ENCODE results near the gene CHMP2B.
"Not testable (repeated sequence)": the region's sequence is repeated elsewhere in the genome, so short reads cannot be mapped to it uniquely, and the experiment has no call there.

Gene CHMP2B

DNA sequence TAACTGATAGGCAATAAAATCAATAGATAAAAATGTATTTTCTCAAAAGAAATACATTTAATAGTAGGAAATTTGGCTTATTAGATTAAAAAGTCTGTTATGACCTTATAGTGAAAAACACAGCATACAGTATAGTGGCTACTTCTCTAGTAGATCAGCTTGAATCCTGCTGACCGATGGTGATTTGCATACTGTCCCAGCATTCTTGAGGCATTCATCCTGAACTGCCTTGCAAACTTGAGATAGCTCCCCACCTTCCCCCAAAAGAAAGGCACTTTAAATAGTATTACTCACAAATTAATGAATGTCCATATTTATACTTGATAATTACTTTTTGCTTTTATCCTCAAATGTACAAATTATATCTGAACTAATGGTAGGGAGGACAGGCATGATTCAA lies 6.7 kb downstream of the CHMP2B start:
- DNase-seq (ENCODE audit: low read depth): no peak

DNA sequence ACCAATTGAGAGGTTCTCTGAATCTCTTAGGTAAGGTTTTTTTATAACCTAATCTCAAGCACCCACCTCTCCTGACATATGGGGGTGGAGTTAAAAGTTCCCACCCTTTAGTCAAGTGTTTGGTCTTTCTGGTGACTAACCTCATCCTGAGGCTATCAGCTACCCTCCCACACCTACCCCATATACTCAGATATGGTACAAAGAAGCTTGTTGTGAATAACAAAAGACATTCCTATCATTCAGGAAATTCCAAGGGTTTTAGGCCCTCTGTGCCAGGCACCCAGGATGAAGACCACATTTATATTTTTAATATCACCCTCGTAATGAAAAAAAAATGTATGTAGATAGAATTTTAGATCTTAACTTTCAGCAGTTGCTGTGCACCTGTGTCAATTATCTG lies 9.0 kb downstream of the CHMP2B start:
- DNase-seq (ENCODE audit: low read depth): no peak

DNA sequence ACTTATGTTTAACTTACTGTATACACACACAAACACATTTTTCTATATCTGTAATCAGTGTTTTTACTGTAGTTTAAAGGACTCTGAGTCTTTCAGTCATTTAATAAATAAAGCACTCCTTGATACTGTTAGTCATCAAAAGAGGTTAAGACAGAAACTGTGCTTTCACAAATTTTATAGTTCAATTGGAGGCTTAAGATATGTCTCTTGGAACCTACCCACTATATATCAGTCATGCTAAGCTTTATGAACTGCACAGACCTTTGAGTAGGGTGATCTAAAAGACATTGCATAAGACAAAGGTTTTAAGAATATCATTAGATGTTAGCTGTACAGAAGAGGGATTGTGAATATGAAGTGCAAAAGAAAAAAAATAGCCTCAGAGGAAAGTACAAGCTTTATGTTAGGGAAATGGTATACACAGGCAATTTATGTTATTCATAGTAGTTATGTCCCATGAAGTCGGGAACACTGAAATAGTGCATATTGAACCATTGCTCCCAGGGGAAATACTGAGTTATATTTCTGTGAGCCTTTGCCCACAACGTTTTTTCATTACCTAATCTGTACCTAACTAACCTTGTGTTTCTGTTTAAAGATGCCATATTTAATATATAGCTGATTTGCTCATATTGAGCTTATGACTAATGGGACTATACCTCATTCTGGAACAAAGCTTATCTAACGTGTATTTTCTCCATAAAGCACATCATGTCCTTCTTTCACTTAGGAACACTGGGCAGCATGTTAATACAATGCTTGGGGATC lies 19.7 kb downstream of the CHMP2B start:
- no peak for DNase-seq (ENCODE audit: low read depth)

DNA sequence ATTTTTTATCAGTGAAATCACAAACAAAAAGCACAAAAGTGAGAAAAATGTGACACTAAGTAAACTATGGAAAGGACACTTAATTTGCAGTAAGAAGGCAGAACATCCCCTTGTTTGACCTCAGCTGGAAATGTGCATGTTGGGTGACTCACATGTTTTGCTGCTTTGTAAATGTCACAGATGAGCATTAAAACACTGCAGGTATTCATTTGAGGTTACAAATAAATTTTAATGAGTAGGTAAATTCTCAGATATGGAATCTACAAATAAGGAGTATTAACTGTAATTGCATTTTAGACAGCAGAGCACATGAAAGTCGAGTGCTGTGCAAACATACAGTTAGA lies 20.3 kb downstream of the CHMP2B start:
- no peak for DNase-seq (ENCODE audit: low read depth)

DNA sequence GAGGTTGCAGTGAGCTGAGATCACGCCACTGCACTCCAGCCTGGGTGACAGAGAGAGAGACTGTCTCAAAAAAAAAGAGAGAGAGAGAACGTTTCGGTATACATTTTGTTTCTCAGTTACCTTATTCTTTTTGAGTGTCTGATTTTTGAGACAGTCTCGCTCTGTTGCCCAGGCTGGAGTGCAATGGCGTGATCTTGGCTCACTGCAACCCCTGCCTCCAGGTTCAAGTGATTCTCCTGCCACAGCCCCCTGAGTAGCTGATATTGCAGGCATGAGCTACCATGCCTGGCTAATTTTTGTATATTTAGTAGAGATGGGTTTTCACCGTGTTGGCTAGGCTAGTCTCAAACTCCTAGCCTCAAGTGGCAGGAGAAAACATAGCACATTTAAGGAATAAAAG lies 21.1 kb downstream of the CHMP2B start:
- not testable (repeated sequence) for DNase-seq (ENCODE audit: low read depth)

DNA sequence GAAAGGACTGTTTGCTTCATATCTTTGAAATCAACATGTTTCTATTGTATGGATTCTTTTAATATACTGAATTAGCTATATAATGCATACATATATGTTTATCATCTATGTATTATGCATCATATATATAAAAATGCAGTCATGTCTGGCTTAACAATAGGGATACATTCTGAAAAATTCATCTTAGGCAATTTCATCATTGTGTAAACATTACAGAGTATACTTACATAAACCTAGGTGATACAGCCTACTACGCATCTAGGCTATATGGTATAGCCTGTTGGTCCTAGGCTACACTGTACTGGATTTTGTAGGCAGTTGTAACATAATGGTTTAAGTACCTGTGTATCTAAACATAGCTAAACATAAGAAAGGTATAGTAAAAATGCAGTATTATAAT lies 21.7 kb downstream of the CHMP2B start:
- no peak for DNase-seq (ENCODE audit: low read depth)

DNA sequence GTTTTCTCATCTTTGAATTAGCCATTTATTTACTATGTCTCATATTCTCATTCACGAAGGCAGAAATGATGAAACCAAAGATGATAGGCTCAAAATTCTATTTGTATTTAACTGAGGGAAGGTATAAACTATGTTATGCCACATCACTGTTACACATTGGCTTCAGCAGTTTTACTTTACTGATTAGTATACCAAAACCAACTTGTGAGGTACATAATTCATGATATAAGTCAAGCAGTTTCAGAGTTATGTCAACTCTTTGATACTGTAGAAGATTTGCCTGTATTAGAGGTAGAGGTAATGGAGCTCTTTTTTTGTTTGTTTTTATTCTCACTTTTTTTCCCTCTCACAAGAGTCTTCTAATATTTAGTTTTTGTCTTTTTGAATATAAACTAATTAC lies 22.9 kb downstream of the CHMP2B start:
- no peak for DNase-seq (ENCODE audit: low read depth)

DNA sequence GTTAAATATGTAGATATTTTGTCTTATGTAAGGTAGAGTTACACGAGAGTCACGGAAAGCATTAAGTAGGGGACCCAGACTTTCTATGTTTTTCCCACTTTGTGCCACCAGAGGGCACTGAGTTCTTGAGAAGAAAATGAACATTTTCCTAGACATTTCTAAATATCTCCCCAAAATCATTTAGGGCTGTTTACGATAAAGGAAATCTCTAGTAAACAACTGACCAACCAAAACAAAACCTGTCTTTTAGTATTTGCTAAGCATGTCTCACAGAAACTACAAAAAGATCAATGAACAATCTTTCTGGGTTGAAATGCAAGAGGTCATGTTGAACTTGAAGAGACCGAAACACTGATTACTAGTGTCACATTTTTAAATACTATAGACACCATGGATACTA lies 33.2 kb downstream of the CHMP2B start:
- DNase-seq (ENCODE audit: low read depth): no peak

DNA sequence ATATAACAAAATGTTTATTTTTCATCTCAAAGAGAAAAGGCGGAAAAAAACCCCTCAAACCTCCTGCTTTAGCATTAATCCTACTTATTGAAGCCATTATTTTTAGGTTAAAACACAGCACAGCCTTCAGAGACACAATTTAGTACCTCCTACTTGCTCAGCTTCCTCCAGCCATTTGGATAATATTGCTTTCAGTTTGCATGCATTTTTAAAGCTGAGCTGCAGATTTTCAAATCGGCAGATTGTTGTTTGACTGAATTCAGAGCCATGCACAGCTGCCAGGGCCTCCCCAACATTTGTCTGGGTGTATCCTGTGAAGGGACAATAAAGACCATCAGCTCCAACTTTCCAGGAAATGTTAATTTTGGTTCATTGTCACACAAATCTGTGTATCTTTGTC lies 34.8 kb downstream of the CHMP2B start:
- no peak for DNase-seq (ENCODE audit: low read depth)

DNA sequence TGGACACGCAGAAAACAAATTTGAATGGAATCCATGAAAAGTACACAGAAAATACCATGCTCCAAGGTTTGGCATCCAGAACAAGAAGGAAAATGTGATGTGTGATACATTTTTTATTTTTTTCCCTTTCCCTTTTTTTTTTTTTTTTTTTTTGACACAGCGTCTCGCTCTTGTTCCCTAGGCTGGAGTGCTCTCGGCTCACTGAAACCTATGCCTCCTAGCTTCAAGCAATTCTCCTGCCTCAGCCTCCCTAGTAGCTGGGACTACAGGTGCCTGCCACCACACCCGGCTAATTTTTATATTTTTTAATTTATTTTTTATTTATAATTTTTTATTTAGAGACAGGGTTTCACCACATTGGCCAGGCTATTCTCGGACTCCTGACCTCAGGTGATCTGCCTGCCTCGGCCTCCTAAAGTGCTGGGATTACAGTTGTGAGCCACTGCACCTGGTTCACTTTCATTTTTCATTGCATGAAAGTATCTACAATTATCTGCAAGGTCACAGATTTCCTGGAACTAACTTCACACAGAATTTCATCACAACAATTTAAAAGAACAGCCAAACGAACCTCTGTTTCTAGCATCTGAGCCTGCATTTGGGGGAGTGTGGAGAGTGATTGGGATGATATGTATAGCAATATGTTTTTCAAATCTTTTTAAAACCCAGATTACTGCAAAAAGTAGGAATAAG lies 41.0 kb downstream of the CHMP2B start:
- DNase-seq (ENCODE audit: low read depth): no peak

DNA sequence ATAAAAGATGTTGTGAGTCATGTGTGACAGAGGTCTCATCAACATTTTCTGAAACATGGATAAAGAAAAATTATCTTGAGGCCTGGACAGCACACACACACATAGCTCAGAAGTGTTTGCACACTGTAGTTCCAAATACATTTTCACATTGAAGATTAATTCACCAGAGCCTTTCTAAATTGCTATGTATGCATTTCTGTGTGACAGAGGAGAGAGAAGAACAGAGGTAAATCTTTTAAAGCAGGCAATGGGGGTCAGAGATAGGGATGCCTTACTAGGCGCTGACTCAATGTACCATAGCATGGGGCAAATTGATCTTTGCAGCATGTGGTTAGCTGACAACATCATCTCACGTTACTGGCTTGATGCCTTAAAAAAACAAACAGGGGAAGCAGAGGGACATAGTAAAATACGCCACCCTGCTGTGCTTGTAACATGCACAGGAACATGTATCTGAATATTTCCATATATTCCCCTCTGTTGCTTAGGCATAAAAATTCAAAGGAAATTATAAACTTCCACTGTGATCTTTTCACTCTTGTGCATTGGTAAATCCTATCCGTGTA lies 41.6 kb downstream of the CHMP2B start:
- no peak for DNase-seq (ENCODE audit: low read depth)

DNA sequence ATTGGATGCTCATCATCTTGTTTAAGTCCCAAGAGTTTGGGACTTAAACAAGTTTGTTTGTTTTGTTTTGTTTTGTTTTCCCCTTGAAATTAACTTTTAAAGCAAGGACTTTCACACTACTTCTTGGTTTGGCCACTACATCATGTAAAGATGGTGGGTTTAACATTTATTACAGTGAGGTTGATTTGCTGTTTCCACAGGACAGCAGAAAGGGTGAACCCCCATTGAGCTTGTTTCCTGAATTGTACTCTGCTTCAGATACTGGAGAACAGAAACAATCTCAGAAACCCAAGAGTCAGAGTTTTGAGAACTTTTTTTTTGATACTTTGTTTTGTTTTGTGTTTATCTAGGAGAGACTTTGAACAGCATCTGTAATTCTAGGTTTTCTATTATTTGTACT lies 42.6 kb downstream of the CHMP2B start:
- no peak for DNase-seq (ENCODE audit: low read depth)

DNA sequence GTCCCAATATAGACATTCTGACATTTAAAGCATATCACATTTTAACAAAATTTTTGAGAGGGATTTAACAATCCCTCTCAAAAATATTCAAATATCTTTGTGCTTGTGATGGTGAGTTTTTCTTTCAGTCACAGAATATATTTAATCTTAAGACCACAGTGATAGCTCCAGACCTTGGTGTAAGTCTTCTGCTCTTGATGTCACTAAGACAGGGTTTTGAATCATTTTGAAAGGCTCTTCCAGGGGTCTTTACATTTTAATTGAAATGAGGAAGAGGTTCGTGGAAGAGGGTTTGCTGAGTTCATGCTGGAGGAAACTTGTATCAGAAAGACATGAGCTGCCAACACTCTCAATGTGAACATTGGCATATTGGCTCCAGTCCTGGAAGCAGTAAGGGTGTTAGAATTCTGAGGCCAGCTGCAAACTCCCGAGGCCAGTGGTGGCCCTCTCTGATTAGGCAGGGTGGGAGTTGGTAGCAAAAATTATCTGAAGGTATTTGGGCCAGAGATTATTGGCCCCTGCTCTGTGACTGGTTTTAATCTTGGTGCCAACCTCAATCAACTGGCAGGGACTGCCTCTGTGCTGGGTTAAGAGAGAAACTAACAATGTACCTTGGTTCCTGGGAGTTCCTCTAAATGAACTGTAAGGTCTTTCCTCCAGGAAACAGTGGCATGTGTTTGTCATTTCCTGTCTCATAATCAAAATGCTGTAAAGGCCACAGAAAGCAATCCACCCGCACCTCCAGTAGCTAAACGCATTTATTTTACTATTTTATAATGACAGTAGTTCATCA lies 44.0 kb downstream of the CHMP2B start:
- DNase-seq (ENCODE audit: low read depth): no peak

DNA sequence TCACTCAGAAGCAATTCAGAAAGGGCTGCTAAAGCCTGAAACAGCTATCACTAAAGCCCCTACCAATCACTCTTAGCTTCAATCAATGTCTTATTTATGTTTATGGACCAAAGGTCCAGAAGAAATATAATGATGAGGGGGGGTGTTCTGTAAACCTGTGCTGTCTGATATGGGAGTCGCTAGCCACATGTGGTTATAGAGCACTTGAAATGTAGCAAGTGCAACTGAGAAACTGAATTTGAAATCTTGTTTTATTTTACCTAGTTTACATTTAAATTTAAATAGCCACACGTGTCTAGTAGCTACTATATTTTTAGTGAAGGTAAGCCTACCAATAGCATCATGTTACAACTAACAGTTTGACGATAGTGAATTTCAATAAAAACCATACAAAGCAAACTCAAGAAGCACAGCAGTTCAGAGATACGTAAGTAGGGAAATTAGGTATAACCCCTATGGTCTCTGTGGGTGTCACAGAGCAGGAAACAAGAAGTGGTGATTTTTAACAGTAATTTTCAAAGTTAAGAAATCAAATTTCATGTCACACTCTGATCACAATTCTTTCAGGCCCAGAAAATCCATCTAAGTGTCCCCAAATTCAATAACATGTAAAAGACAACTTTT lies 45.7 kb downstream of the CHMP2B start:
- DNase-seq (ENCODE audit: low read depth): no peak

DNA sequence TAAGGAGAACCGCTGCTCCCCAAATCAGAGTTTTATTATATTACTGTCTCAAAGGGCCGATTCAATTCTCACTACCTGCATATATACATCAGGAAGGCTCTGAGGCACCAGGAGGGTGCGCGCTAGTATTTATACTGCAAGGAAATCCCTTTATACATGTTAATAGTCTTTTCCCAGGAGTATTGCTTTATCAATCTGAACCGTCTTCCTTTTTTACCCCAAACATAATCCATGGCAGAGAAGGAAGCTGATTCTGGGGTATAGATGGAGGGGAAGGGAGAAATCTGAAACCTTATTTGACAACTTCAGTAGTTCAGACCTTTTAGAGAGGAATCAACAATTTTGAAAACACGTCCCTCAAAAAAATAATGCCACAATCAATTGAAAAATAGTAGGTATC lies 49.4 kb downstream of the CHMP2B start, which contains the start of gene POU1F1:
Gene POU1F1 (minus strand): TSS at position 101 of the 400 bp plus-strand sequence. CDS start 122 bp downstream, outside the sequence.
- no peak for DNase-seq (ENCODE audit: low read depth)

DNA sequence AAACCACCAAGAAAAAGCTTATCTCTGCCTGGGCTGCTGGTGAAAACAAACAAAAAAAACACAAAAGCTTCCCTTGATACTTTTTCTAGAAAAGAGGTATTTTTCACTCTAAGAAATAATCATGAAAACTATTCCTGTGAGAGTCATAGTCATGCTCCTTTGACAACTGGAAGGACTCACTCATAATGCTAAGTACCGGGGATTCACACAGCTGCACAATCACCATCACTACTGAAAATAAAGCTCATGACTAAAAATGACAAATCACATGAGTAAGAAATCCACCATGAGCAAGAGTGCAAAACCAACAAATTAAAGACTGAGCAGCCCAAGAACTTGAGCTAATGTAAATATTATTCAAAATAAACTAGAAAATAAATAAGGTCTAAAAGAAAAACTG lies 59.9 kb downstream of the CHMP2B start:
- no peak for DNase-seq (ENCODE audit: low read depth)

DNA sequence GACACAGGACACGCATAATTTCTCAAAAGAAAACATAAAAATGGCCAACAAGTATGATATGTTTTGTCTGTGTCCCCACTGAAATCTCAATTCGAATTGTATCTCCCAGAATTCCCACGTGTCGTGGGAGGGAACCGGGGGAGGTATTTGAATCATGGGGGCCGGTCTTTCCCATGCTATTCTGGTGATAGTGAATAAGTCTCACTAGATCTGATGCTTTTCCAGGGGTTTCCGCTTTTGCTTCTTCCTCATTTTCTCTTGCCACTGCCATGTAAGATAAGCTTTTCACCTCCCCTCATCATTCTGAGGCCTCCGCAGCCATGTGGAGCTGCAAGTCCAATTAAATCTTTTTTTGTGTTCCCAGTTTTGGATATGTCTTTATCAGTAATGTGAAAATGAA lies 61.3 kb downstream of the CHMP2B start:
- DNase-seq (ENCODE audit: low read depth): no peak

DNA sequence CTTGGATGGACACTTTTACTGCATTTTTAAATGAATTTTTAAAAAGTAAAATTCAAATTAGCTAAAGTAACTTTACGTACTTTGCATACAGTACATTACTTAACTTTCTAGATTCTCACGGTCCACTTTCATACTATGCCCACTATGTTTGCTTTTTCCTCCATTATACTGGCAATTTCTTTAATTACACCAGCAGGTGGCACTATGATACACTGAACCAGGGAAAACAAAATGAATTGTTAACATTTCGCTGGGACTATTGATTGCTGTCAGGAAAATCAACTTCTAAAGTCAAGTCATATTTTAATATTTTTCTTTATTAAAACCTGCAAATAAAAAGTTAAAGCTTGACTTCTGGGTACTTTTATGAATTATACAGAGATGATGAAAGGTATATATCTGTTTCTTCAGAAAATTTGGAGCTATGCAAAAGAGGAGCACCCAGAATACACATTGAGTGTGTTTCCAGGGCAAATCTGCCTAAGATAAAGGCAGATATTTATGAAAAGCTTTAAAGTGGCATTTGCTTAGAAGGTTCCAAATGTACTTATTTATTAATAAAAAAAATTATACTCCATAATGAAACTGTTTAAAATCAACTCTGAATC lies 71.1 kb downstream of the CHMP2B start:
- DNase-seq (ENCODE audit: low read depth): no peak

DNA sequence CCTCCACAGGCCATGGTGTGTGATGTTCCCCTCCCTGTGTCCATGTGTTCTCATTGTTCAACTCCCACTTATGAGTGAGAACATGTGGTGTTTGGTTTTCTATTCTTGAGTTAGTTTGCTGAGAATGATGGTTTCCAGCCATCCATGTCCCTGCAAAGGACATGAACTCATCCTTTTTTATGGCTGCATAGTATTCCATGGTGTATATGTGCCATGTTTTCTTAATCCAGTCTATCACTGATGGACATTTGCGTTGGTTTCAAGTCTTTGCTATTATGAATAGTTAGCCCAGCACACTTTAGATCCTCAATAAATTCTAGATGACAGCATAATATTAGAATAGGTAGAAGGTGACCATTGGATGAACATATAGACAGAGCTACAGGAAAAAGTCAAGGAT lies 77.9 kb downstream of the CHMP2B start:
- not testable (repeated sequence) for DNase-seq (ENCODE audit: low read depth)
